Neural cell (in vitro differentiated cells): ENCODE measurements around the gene ALDH3B2. TPM values are rescaled to one million over a fixed set of nuclear protein-coding genes. Genes with fewer than 3 reads are reported as not detected.

Experiments used
- H2AFZ ChIP-seq: fragments of 200-600, 300-800 bp; sonication (generic), shearing (Covaris generic); 2 replicates; pipeline ENCODE4 v1.6.0; 2014; ENCODE audit warnings: low read depth, mild to moderate bottlenecking, antibody characterized with exemption, low read length, moderate library complexity
- H3F3A ChIP-seq: fragments of 200-600 bp; shearing (Covaris generic); 2 replicates; pipeline ENCODE4 v1.6.1; 2016; ENCODE audit warnings: mild to moderate bottlenecking, moderate library complexity, mixed read lengths, antibody characterized with exemption, low read length; ENCODE audit not compliant: insufficient read depth, poor library complexity, severe bottlenecking
- H3K27ac ChIP-seq: fragments of 200-600, 300-800 bp; sonication (generic), shearing (Covaris generic); 2 replicates; pipeline ENCODE4 v1.5.1; 2014; ENCODE audit warnings: mild to moderate bottlenecking, low read length, moderate library complexity
- H3K27me3 ChIP-seq: fragments of 300-800, 200-600 bp; sonication (generic), shearing (Covaris generic); 2 replicates; pipeline ENCODE4 v1.6.0; 2014; ENCODE audit warnings: mild to moderate bottlenecking, low read depth, low read length, moderate library complexity; ENCODE audit not compliant: insufficient read depth
- H3K36me3 ChIP-seq: fragments of 300-800, 200-600 bp; sonication (generic), shearing (Covaris generic); 2 replicates; pipeline ENCODE4 v1.5.1; 2014; ENCODE audit warnings: mild to moderate bottlenecking, antibody characterized with exemption, low read length, moderate library complexity; ENCODE audit not compliant: insufficient read depth
- H3K4me2 ChIP-seq: fragments of 300-800, 200-600 bp; sonication (generic), shearing (Covaris generic); 2 replicates; pipeline ENCODE4 v1.6.0; 2014; ENCODE audit warnings: mild to moderate bottlenecking, low read length
- H3K4me3 ChIP-seq: fragments of 300-800, 200-600 bp; sonication (generic), shearing (Covaris generic); 2 replicates; pipeline ENCODE4 v1.5.1; 2014; ENCODE audit warnings: mild to moderate bottlenecking, low read length, moderate library complexity
- H3K79me2 ChIP-seq: fragments of 200-600 bp; shearing (Covaris generic); replicated peaks from 2 replicates; pipeline ENCODE4 v1.6.0; 2014; ENCODE audit warnings: mild to moderate bottlenecking, low read length, moderate library complexity; ENCODE audit not compliant: insufficient read depth
- H3K9ac ChIP-seq: fragments of 300-800, 200-600 bp; sonication (generic), shearing (Covaris generic); 2 replicates; pipeline ENCODE4 v1.6.1; 2016; ENCODE audit warnings: mild to moderate bottlenecking, low read length, mixed read lengths
- H3K9me2 ChIP-seq: fragments of 200-600 bp; shearing (Covaris generic); 2 replicates; pipeline ENCODE4 v1.6.1; 2016; ENCODE audit warnings: mild to moderate bottlenecking, low read length, mixed read lengths; ENCODE audit not compliant: insufficient read depth
- H3K9me3 ChIP-seq: fragments of 200-600, 300-800 bp; sonication (generic), shearing (Covaris generic); 2 replicates; pipeline ENCODE4 v1.6.1; 2016; ENCODE audit warnings: mild to moderate bottlenecking, mixed run types, low read length, moderate library complexity, mixed read lengths
- H4K20me1 ChIP-seq: fragments of 200-600 bp; shearing (Covaris generic); 2 replicates; pipeline ENCODE4 v1.6.1; 2016; ENCODE audit warnings: mild to moderate bottlenecking, mixed run types; ENCODE audit not compliant: insufficient read depth
- EP300 ChIP-seq: fragments of 450-650 bp; conservative IDR thresholded peaks from 2 replicates; pipeline ENCODE4 v1.6.1; 2014; ENCODE audit warnings: antibody characterized with exemption, mild to moderate bottlenecking, moderate library complexity; ENCODE audit not compliant: poor library complexity, severe bottlenecking
- EZH2 ChIP-seq: fragments of 200-600, 300-800 bp; shearing (Covaris generic), sonication (generic); IDR thresholded peaks from 2 replicates; pipeline ENCODE4 v1.6.1; 2014; ENCODE audit warnings: antibody characterized with exemption, low read length, borderline replicate concordance, mild to moderate bottlenecking; ENCODE audit not compliant: insufficient read depth, poor library complexity, severe bottlenecking
- MXI1 ChIP-seq: fragments of 450-650 bp; conservative IDR thresholded peaks from 2 replicates; pipeline ENCODE4 v1.6.1; 2014; ENCODE audit warnings: antibody characterized with exemption, mild to moderate bottlenecking; ENCODE audit not compliant: poor library complexity, severe bottlenecking
- POLR2AphosphoS5 ChIP-seq: IDR thresholded peaks from 2 replicates; pipeline ENCODE4 v1.6.1; 2012
- RAD21 ChIP-seq: fragments of 450-650 bp; conservative IDR thresholded peaks from 2 replicates; pipeline ENCODE4 v1.6.1; 2014; ENCODE audit warnings: antibody characterized with exemption, mild to moderate bottlenecking, moderate library complexity
- SMC3 ChIP-seq: fragments of 450-650 bp; conservative IDR thresholded peaks from 2 replicates; pipeline ENCODE4 v1.6.1; 2014; ENCODE audit warnings: antibody characterized with exemption, mild to moderate bottlenecking, moderate library complexity; ENCODE audit not compliant: poor library complexity
- TAF1 ChIP-seq: IDR thresholded peaks from 2 replicates; pipeline ENCODE4 v1.6.1; 2012; ENCODE audit warnings: low read depth
- polyA plus RNA-seq: library from polyadenylated mRNA; depleted of rRNA; stranded (reverse); fragments of >200 nt; gene quantifications from 2 replicates; pipeline ENCODE4 v1.2.3, GENCODE V29; 2014
- TF ChIP-seq, protein P1 (sequence below): IDR thresholded peaks from 2 replicates; pipeline ENCODE4 v1.6.1; 2012; ENCODE audit warnings: borderline replicate concordance
- TF ChIP-seq, protein P2 (sequence below): fragments of 450-650 bp; IDR thresholded peaks from 2 replicates; pipeline ENCODE4 v1.5.1; 2014; ENCODE audit warnings: antibody characterized with exemption, mild to moderate bottlenecking, moderate library complexity; ENCODE audit not compliant: poor library complexity, severe bottlenecking

ALDH3B2 gene
- polyA plus RNA-seq, 1 donor from 2014 or later: not detected

DNA sequence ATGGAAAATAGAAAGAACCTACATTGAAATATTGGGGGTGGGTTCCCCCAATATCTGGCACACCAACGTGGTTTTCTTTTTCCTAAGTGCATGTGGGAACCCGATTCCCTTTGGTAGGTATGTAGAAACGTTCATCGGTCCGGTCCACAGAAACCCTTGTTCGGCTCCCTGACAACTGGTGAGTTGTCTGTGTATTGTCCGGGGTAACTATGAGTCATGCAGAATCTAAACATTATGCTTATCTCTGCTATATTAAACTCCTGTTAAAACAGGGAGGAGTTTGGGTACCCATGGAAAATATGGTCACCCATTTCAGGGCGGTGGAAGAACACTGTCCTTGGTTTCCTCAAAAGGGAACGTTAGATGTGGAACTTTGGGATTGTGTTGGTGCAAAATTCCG is 25.1 kb upstream of the ALDH3B2 start:
- Histone ChIP-seq H4K20me1 (no peaks in the 10 kb centered on the region), H3K36me3 (no peaks in the 10 kb centered on the region), H3K27me3 (no peaks in the 10 kb centered on the region), H3K27ac (no peak overlapping the region), H3F3A (no peaks in the 10 kb centered on the region), H3K9me3 (no peaks in the 10 kb centered on the region), H3K9ac (no peak overlapping the region), H3K4me2 (no peak overlapping the region), H2AFZ (no peak overlapping the region), H3K9me2 (no peaks in the 10 kb centered on the region), H3K4me3 (no peak overlapping the region), H3K79me2 (no peaks in the 10 kb centered on the region)
- no peak for TF ChIP-seq EP300
- TF ChIP-seq POLR2AphosphoS5: no peak
- no peak for TF ChIP-seq TAF1
- TF ChIP-seq EZH2: no peak
- TF ChIP-seq MXI1: no peak

DNA sequence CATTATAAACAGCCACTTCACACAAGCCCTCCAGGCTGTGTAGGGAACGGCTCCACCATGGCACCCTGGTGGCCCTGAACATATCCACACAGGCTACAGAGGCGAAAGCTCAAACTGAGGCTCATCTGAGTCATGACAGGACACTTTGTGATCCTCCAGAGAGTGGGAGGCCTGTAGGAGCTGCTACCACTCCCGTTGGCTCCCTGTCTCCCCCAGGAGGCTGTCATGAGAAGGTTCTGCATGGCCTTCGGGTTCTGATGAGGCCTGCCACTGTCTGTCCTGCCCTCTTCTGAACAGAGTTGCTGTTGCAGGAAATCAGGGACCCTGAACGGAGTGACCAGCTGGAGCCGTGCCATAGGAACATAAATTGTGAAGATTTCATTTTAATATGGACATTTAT is 23.8 kb upstream of the ALDH3B2 start:
- Histone ChIP-seq H2AFZ (no peak overlapping the region), H3K4me2 (no peak overlapping the region), H3K9ac (no peak overlapping the region), H3K9me2 (no peaks in the 10 kb centered on the region), H3K27ac (no peak overlapping the region), H3K9me3 (no peaks in the 10 kb centered on the region), H4K20me1 (no peaks in the 10 kb centered on the region), H3K4me3 (no peak overlapping the region), H3F3A (no peaks in the 10 kb centered on the region), H3K79me2 (no peaks in the 10 kb centered on the region), H3K27me3 (no peaks in the 10 kb centered on the region), H3K36me3 (no peaks in the 10 kb centered on the region)
- TF ChIP-seq MXI1 (no peak), EP300 (no peak), EZH2 (no peak), RAD21 (no peak), SMC3 (no peak), TAF1 (no peak)
- TF ChIP-seq, protein P1, sequence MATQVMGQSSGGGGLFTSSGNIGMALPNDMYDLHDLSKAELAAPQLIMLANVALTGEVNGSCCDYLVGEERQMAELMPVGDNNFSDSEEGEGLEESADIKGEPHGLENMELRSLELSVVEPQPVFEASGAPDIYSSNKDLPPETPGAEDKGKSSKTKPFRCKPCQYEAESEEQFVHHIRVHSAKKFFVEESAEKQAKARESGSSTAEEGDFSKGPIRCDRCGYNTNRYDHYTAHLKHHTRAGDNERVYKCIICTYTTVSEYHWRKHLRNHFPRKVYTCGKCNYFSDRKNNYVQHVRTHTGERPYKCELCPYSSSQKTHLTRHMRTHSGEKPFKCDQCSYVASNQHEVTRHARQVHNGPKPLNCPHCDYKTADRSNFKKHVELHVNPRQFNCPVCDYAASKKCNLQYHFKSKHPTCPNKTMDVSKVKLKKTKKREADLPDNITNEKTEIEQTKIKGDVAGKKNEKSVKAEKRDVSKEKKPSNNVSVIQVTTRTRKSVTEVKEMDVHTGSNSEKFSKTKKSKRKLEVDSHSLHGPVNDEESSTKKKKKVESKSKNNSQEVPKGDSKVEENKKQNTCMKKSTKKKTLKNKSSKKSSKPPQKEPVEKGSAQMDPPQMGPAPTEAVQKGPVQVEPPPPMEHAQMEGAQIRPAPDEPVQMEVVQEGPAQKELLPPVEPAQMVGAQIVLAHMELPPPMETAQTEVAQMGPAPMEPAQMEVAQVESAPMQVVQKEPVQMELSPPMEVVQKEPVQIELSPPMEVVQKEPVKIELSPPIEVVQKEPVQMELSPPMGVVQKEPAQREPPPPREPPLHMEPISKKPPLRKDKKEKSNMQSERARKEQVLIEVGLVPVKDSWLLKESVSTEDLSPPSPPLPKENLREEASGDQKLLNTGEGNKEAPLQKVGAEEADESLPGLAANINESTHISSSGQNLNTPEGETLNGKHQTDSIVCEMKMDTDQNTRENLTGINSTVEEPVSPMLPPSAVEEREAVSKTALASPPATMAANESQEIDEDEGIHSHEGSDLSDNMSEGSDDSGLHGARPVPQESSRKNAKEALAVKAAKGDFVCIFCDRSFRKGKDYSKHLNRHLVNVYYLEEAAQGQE: no peak
- TF ChIP-seq, protein P2, sequence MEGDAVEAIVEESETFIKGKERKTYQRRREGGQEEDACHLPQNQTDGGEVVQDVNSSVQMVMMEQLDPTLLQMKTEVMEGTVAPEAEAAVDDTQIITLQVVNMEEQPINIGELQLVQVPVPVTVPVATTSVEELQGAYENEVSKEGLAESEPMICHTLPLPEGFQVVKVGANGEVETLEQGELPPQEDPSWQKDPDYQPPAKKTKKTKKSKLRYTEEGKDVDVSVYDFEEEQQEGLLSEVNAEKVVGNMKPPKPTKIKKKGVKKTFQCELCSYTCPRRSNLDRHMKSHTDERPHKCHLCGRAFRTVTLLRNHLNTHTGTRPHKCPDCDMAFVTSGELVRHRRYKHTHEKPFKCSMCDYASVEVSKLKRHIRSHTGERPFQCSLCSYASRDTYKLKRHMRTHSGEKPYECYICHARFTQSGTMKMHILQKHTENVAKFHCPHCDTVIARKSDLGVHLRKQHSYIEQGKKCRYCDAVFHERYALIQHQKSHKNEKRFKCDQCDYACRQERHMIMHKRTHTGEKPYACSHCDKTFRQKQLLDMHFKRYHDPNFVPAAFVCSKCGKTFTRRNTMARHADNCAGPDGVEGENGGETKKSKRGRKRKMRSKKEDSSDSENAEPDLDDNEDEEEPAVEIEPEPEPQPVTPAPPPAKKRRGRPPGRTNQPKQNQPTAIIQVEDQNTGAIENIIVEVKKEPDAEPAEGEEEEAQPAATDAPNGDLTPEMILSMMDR: no peak

DNA sequence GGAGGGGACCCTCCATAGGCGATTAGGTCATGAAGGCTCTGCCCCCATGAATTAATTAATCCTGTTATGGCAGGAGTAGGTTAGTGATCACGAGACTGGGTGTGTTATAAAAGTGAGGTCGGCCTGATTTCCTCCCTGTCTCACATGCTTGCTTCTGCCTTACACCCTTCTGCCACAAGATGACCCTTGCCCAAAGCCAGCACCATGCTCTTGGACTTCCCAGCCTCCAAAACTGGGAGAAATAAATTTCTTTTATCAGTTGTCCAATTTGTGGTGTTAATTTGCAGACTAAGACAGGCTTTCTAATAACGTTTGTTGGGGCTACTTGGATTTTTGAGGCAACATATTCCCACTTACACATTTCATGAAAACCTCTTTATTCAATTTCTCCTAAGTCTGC is 23.4 kb upstream of the ALDH3B2 start:
- H2AFZ ChIP-seq: no peak overlapping the region
- H3K36me3 ChIP-seq: no peaks in the 10 kb centered on the region
- no peaks in the 10 kb centered on the region for H3K79me2 ChIP-seq
- no peaks in the 10 kb centered on the region for H4K20me1 ChIP-seq
- H3K27ac ChIP-seq: no peak overlapping the region
- H3K27me3 ChIP-seq: no peaks in the 10 kb centered on the region
- H3K9ac ChIP-seq: no peak overlapping the region
- TF ChIP-seq SMC3 (no peak), RAD21 (no peak), EZH2 (no peak), TAF1 (no peak), POLR2AphosphoS5 (no peak), EP300 (no peak), MXI1 (no peak)
- TF ChIP-seq, protein P1: no peak
- TF ChIP-seq, protein P2: no peak
- H3F3A ChIP-seq: no peaks in the 10 kb centered on the region
- H3K9me2 ChIP-seq: no peaks in the 10 kb centered on the region
- H3K4me3 ChIP-seq: no peak overlapping the region
- H3K4me2 ChIP-seq: no peak overlapping the region
- H3K9me3 ChIP-seq: no peaks in the 10 kb centered on the region
